Stimulated activated CD4-positive, alpha-beta T cell treated with anti-CD3 and anti-CD28 coated beads, Interleukin-2, amount 100 ng/mL, for 24 hours (primary cell): Measurements from ENCODE around the gene FAM240B.

ENCODE experiments used
- DNase-seq, 2 donors: peaks; one replicate each; pipeline ENCODE4 v3.0.0-alpha.2; 2020

FAM240B gene

GRCh38 chr9:38697776-38698300, 22.1 kb downstream of the FAM240B start:
- no peak for DNase-seq

- DNase-seq, result no peak
Measured at GRCh38 chr9:38696999-38697398, 22.9 kb downstream of the FAM240B start.

GRCh38 chr9:38694676-38695075, 25.3 kb downstream of the FAM240B start:
- DNase-seq, result no peak

GRCh38 chr9:38692707-38693106, 27.2 kb downstream of the FAM240B start:
- DNase-seq, result no peak

GRCh38 chr9:38690574-38690973, 29.4 kb downstream of the FAM240B start:
- DNase-seq, result no peak

GRCh38 chr9:38689678-38690077, 30.3 kb downstream of the FAM240B start:
- DNase-seq, result no peak

- DNase-seq, result no peak
Measured at GRCh38 chr9:38687992-38688391, 31.9 kb downstream of the FAM240B start.

- DNase-seq, result peak in 1 of 2 donors; percentile 59
Measured at GRCh38 chr9:38687389-38687842, 32.5 kb downstream of the FAM240B start.

GRCh38 chr9:38686933-38687332, 33.0 kb downstream of the FAM240B start:
- DNase-seq, result no peak

GRCh38 chr9:38685535-38685934, 34.4 kb downstream of the FAM240B start:
- DNase-seq, result no peak

- DNase-seq, result no peak
Measured at GRCh38 chr9:38683336-38683735, 36.6 kb downstream of the FAM240B start.

- no peak for DNase-seq
Measured at GRCh38 chr9:38682713-38683112, 37.2 kb downstream of the FAM240B start.

- DNase-seq, result no peak
Measured at GRCh38 chr9:38681747-38682227, 38.1 kb downstream of the FAM240B start.

- DNase-seq, result no peak
Measured at GRCh38 chr9:38680837-38681445, 39.0 kb downstream of the FAM240B start.

GRCh38 chr9:38677660-38678303, 42.2 kb downstream of the FAM240B start:
- no peak for DNase-seq

GRCh38 chr9:38675831-38676230, 44.1 kb downstream of the FAM240B start:
- DNase-seq, result no peak

GRCh38 chr9:38675211-38675610, 44.7 kb downstream of the FAM240B start:
- DNase-seq, result no peak

GRCh38 chr9:38673399-38674193, 46.3 kb downstream of the FAM240B start:
- DNase-seq, result no peak

GRCh38 chr9:38671748-38672147, 48.2 kb downstream of the FAM240B start:
- DNase-seq, result no peak

- no peak for DNase-seq
Measured at GRCh38 chr9:38671372-38671731, 48.6 kb downstream of the FAM240B start.

- no peak for DNase-seq
Measured at GRCh38 chr9:38670542-38671371, 49.2 kb downstream of the FAM240B start.

GRCh38 chr9:38668791-38669466, 51.0 kb downstream of the FAM240B start:
- no peak for DNase-seq
